ENCODE measurements around the gene MBNL1.
"Not testable (repeated sequence)": the region's sequence is repeated elsewhere in the genome, so short reads cannot be mapped to it uniquely, and the experiment has no call there.

The MBNL1 gene

GRCh38 chr3:152348436-152349177, 79.9 kb downstream of the MBNL1 start:
- no peak for FAIRE-seq
- DNase-seq (ENCODE audit: low spot score), result no peak

GRCh38 chr3:152349392-152349791, 80.7 kb downstream of the MBNL1 start:
- FAIRE-seq (no peak), DNase-seq (ENCODE audit: low spot score) (no peak)

- peak; percentile 18 for DNase-seq (ENCODE audit: low spot score)
- FAIRE-seq, result no peak
Measured at GRCh38 chr3:152350139-152350538, 81.4 kb downstream of the MBNL1 start.

GRCh38 chr3:152350776-152351175, 82.0 kb downstream of the MBNL1 start:
- FAIRE-seq (no peak), DNase-seq (ENCODE audit: low spot score) (no peak)

GRCh38 chr3:152352554-152352953, 83.8 kb downstream of the MBNL1 start:
- no peak for FAIRE-seq

GRCh38 chr3:152353578-152353977, 84.8 kb downstream of the MBNL1 start:
- DNase-seq (ENCODE audit: low spot score) (no peak), FAIRE-seq (no peak)

More at GRCh38 chr3:152352554-152352953, 83.8 kb downstream of the MBNL1 start:
- DNase-seq (ENCODE audit: low spot score), result no peak

- DNase-seq (ENCODE audit: low spot score) (no peak), FAIRE-seq (no peak)
Measured at GRCh38 chr3:152355744-152356665, 87.3 kb downstream of the MBNL1 start.

- DNase-seq (ENCODE audit: low spot score) (no peak), FAIRE-seq (no peak)
Measured at GRCh38 chr3:152356870-152357276, 88.1 kb downstream of the MBNL1 start.

GRCh38 chr3:152357587-152357986, 88.9 kb downstream of the MBNL1 start:
- DNase-seq (ENCODE audit: low spot score), result no peak
- no peak for FAIRE-seq

- DNase-seq (ENCODE audit: low spot score) (no peak), FAIRE-seq (no peak)
Measured at GRCh38 chr3:152359385-152360248, 90.9 kb downstream of the MBNL1 start.

GRCh38 chr3:152360302-152360701, 91.6 kb downstream of the MBNL1 start:
- FAIRE-seq (no peak), DNase-seq (ENCODE audit: low spot score) (no peak)

GRCh38 chr3:152360966-152361365, 92.2 kb downstream of the MBNL1 start:
- DNase-seq (ENCODE audit: low spot score) (no peak), FAIRE-seq (no peak)

- no peak for DNase-seq (ENCODE audit: low spot score)
- FAIRE-seq, result no peak
Measured at GRCh38 chr3:152362086-152362485, 93.4 kb downstream of the MBNL1 start.

- FAIRE-seq (no peak), DNase-seq (ENCODE audit: low spot score) (no peak)
Measured at GRCh38 chr3:152364237-152364636, 95.5 kb downstream of the MBNL1 start.

GRCh38 chr3:152365126-152365525, 96.4 kb downstream of the MBNL1 start:
- no peak for DNase-seq (ENCODE audit: low spot score)
- no peak for FAIRE-seq

- DNase-seq (ENCODE audit: low spot score), result no peak
- FAIRE-seq, result no peak
Measured at GRCh38 chr3:152365766-152366593, 97.3 kb downstream of the MBNL1 start.

- not testable (repeated sequence) for DNase-seq (ENCODE audit: low spot score); FAIRE-seq
Measured at GRCh38 chr3:152367192-152367591, 98.5 kb downstream of the MBNL1 start.

- FAIRE-seq; DNase-seq (ENCODE audit: low spot score): not testable (repeated sequence)
Measured at GRCh38 chr3:152372633-152373032, 103.9 kb downstream of the MBNL1 start.

- FAIRE-seq, result no peak
- no peak for DNase-seq (ENCODE audit: low spot score)
Measured at GRCh38 chr3:152373379-152373778, 104.7 kb downstream of the MBNL1 start.

GRCh38 chr3:152374262-152374990, 105.7 kb downstream of the MBNL1 start:
- FAIRE-seq, result no peak
- no peak for DNase-seq (ENCODE audit: low spot score)

Data from urothelium cell line (cell line).